ENCODE measurements around the gene CAPN8. TPM values are rescaled to one million over a fixed set of nuclear protein-coding genes. Genes with fewer than 3 reads are reported as not detected.
A peak's percentile ranks its signal among the peaks of the same experiment; 100 is the strongest.

The CAPN8 gene
- total RNA-seq, 1 donor from 2014 or later, result 0.62 TPM

DNA sequence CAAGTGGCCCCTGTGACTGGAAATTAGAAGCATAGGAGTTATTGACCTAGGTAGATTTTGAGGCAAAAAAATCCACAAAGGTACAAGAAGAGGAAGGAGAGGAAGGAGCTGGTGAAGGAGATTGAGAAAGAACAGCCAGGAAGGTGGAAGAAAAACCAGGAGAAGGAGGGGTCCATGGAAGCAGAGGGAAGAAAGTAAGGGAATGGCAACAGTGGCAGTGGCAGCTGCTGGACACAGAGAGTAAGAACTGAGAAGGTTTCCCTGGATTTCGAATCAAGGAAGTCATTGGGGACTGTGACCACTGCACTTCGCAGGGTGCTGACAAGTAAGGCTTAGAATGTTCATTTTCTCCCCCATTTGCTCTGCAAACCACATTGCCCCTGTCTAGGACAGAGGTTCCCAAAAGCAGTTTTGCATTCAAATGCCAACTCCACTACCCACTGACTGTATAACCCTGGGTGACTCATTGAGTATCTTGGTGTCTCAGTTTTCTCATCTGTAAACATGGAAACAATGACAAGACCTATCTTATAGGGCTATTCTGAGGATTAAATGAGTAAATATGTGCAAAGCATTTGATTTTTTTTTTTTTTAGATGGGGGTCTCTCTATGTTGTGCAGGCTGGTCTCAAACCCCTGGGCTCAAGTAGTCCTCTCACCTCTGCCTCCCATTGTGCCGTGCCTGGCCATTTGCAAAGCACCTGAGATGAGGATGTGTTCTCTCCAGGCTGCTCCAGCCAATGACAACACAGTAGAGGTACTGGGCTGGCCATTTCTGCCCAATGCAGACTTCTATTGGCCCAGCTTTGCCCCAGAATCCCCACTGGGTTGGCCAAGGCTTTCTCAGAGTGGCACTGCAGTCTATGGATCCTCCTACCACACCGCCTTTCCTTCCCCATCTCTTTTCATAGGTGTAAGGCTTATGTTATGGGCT is 37.5 kb upstream of the CAPN8 start:
- no peak for DNase-seq

DNA sequence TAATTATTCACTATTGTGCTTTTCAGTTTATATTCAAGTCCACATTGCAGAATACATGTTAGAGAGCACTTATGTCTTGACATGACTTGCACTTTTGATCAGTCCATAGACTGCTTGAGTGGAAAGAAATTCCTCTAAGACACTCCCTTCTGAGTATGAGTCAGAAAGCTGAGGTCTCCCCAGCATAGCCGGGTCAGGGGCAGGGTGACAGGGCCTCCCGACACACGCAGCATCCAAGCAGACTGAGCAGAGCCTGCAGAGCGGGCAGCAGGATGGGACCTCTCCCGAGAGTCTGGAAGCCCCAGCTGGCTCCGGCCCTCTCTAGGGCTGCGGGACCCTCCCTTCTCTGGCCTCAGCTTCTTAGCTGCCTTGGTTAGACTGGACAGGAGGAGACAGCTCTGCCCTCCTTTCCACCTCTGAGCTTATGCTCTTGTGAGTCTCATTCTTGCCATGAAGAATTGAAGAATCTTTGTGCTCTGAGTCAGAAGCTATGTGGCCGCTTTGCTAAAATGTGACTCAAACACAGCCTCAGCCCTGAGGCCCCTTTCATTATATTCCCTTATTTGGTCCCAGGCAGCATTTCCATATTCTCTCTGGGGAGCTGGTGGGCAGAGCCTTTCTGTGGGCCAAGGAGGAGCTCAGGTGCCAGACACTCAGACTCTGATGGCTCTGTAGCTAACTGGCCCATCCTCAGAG is 35.6 kb upstream of the CAPN8 start:
- peak; percentile 41 for DNase-seq

DNA sequence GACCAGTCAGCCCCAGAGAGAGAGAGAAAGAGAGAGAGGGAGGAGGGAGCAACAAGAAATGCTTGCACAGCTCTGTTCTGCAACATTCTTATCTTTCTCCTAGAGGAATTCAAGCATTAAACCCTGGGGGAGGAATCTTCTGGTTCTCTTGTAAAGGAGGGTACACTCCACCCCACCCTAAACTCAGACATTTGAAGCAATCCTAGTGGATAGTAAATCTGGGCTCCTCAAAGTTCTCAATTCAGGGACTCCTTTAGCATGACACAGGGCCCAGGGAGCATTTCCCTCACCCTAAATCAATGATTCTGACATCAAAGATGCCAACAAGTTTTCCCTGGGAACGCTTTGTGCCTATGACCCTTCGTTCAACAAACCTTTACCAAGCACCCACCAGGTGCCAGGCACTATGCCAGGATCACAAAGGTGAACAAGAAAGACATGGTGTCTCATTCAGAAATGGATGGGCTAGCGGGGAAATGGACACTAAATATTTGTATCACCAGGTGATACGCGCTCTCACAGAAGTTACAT is 35.0 kb upstream of the CAPN8 start:
- DNase-seq, result no peak

DNA sequence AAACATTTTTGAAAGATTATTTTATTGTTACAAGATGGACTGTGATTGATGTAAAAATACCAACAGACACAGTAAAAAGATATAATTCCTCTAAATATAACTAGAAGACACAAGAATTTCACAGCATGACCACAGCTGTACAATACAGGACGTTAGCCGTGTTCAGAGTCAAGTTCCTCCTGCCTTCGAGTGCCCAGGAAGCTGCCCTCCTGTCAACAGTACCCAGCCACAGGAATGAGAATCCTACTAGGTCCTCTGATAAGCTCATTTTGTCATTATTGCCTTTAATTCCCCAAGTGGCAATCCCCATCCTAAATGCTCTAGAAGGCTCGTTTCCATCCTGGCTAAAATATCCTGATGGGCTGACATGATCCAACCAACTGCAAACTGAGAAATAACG is 30.4 kb upstream of the CAPN8 start:
- DNase-seq, result no peak

DNA sequence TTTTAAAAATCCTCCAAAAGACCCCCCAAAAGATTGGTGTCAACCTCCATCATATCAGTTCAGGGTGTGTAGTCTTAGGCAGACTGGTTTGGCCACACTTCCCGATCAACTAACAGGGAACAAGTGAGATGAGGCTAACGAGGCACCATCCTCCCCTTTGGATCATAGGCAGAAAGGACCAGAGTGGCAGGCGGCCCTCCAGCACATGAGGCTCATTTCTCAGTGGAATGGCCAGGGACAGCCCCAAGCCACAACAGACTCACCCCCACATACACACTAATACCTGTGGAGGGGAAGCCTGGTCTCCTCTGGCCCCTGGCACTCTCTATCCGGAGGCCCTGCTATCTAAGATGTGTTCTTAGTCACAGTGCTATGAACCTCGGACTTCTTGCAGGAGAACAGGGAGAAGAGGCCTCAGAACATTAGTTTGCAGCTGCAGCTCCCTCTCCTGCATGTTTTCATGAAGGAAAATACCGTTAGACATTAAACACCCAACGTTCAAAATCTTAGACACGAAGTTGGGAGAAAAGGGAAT is 29.6 kb upstream of the CAPN8 start:
- DNase-seq, result no peak

DNA sequence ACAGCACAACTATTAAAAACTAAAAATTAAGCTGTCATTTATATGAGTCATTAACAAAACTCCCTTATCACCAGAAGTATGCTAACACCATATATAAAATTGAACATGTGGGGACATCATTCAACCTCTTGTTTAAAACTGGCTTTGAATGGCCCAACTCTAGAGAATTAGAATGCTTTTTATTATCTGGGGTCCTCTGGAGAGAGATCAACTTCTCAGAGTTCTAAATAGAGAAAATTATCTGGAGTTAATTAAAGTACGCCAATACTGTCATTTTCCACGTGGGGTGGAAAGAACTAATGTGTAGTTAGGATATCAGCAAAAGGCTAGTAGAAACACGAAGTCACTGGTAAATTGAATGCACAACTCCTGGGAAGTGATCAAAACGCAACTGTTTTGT is 25.6 kb upstream of the CAPN8 start:
- no peak for DNase-seq

DNA sequence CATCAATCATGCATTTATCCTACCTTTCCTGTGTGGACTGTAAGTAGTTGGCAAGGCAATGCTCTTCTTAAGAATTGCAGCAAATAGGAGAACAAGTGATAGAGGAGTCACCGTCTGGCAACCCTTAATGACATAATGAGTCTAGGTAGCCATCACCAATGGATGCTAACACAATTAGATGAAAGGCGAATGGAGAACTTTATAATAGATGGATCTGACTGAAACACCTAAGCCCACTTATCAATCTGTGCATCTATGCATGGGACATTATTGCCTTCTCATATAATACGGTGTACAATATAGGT is 18.9 kb upstream of the CAPN8 start:
- DNase-seq, result no peak

DNA sequence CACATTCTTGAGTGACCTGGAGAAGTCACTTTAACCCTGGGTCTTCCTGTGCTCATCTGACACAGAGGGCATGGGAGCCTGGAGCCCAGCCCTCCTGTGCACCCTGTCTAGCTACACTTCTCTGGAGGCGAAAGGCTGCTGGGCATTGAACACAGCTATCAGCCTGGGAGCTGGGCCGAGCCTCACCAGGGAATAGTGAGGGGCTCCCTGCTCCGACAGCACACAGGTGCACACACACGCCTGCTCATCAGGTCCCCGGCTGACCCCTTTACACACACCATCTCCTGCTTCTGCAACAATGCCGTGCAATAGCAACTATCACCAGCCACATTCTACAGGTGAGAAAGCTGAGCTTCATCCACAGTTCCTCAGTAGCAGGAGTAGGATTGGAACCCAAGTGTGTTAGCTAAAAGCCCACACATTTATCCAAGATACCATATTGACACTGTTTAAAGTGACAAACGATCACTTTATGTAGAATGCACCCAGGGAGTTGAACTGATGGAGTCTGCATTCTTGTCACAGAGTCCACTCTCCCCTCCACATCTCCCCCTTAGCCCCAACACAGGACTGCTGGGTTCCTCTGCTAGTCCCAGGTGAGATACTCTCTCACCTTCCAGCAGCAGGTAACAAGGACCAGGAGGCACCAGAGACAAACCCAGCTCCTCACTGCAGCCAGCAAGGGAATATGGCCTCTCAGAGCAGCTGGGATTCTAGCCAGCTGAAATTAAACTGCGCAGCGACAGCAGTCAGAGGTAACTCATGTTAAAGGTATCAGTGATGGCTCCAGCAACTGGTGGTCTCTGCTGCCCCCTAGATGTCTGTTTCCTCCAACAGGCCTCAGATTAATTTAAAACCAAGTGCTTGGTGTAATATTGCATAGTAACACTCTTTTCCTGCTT is 18.3 kb upstream of the CAPN8 start:
- peak; percentile 89 for DNase-seq

DNA sequence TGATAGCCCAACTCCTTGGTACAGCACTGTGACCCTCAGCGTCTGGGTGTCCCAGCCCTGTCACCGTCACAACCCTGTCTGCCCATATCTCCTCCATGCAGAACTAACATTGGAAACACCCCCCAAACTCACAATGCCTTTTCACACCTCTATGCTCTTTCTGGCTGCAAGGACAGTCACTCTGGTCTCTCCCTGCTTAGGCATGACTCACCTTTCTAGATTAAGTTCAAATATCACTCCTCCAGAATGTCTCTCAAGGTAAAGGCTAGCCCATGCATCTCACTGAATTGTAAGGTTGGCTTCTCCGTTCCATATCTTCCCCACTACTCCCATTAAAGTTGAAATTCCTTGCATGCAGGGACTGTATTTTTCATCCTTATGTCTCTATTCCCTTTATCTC is 17.0 kb upstream of the CAPN8 start:
- DNase-seq, result no peak

DNA sequence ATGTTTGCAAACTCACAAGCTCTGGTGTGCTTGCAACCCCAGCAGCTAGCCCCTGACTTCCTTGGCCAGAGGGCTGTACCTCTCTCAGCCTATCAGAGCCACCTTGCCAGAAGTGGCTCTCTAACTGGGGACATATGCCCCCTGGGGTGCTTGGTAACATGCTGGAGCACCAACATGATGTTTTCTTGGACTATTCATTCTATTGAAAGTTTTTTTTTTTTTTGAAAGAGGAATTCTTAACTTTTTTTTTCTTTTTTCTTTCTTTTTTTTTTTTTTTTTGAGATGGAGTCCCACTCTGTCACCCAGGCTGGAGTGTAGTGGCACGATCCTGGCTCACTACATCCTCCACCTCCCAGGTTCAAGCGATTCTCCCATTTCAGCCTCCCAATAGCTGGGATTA is 14.7 kb upstream of the CAPN8 start:
- no peak for DNase-seq

DNA sequence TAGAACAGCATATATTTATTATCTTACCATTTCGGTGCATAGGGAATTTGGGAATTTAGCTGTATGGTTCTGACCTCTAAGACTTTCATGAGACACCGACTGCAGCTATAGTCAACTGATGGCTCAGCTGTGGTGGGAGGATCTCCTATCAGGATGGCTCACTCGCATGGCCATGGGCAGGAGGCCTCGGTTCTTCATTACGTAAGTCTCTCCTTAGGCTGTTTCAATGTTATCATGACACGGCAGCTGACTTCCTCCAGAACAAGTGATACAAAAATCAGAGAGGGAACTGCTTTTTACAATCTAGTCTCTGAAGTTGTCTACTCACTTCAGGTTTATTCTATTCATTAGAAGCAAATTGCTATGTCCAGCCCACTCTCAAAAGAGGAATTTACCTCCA is 13.3 kb upstream of the CAPN8 start:
- no peak for DNase-seq

DNA sequence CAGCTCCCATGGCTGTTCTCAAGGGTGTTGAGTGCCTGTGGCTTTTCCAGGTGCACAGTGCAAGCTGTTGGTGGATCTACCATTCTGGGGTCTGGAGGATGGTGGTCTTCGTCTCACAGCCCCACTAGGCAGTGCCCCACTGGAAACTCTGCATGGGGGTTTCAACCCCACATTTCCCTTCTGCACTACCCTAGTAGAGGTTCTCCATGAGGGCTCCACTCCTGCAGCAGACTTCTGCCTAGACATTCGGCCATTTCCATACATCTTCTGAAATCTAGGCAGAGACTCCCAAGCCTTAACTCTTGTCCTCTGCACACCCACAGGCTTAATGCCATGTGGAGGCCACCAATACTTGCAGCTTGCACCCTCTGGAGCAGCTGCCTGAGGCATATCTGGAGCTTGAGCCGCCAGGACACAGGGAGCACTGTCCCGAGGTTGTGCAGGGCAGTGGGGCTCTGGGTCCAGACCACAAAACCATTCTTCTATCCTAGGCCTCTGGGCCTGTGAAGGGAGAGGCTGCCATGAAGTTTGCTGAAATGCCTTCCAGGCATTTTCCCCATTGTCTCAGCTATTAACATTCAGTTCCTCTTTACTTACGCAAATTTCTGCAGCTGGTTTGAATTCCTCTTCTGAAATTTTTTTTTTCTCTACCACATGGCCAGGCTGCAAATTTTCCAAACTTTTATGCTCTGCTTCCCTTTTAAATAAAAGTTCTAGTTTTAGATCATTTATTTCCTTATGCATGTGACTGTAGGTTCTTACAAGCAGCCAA is 8.8 kb upstream of the CAPN8 start:
- no peak for DNase-seq

DNA sequence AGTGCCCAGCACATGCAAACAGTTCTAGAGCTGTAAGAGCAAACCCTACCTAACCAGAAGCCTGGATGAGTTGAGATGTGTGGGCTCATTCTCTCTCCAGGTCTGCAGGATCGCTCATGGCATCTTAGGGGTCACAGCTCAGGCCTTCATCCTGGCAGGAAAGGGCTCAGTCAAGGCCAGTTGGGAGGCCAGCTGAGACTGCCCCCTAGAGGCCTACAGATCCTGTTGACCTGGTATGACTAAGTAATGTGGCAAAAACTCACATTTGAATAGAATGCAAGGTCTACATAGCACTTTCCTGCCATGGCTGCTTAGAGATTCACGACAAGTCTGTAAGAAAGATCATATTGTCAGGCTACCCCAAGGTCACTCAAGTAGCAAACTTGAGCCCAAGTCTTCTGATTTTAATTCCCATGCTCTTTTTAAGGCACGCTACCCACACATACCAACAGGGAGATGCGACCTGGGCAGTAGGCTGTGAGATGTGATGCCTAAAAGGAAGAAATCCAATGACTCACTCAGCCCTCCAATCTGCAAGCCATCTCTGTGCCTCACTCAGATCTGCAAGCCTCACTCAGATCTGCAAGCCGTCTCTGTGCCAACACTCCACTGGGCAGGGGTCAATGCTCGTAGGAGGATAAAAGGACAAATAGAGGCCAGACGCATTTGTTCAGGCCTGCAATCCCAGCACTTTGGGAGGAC is 5.1 kb upstream of the CAPN8 start:
- DNase-seq, result no peak

DNA sequence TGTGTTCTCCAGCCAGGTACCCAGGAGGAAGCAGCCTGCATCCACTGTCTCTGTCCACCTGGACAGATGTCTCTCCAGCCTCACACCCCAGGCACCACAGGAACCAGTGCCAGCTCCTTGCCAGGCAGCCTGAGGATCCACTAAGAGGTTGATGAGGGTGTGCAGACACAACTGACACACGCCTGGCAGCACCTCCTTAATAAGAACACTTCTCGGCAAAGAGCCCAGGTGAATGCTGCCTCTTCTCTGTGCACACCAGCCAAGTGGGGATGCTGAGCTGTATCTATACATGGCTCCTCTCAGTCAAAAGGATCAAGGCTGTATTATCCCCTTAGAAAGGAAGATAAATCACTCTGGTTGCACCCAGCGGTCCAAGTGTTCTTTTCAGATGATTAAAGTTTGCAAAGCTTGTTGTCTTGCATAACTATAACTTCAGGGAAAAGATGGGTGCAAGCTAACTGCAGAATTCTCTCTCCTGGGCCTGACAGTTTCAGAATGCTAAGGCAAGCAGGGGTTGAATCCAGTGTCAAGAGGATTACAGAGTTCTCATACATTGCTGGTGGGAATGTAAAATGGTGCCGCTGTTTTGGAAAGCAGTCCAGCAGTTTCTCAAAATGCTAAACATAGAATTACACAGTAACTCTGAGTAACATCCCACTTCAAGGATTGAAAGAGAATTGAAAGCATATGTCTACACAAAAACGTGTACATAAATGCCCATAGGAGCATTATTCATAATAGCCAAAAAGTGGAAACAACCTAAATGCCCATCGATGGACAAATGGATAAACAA is 3.7 kb upstream of the CAPN8 start:
- DNase-seq, result no peak

DNA sequence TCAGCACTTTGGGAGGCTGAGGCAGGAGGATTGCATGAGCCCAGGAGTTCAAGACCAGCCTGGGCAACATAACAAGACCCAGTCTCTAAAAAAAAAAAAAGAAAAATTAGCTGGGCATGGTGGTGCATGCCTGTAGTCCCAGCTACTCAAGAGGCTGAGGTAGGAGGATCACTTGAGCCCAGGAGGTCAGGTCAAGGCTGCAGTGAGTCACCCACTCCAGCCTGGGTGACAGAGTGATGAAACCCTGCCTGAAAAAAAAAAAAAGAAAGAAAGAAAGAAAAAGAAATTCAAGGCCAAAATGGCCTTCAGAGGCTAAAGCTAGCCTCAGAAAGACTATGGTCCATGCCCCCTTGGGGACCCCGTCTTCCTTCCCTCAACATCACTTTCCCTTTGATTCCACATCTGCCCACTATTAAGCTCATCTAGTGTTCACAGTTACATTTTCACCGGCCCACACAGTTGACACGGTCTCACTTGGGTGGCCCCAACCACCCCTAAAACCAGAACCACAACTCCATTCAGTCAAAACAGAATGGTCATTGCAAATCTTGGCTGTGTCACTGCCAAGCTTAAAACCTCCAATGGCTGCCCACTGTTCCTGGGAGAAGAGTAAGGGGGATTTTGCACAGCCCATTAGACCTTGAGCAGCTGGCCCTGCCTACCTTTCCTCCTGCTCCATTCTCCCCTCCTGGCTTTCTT is 2.1 kb upstream of the CAPN8 start:
- no peak for DNase-seq

DNA sequence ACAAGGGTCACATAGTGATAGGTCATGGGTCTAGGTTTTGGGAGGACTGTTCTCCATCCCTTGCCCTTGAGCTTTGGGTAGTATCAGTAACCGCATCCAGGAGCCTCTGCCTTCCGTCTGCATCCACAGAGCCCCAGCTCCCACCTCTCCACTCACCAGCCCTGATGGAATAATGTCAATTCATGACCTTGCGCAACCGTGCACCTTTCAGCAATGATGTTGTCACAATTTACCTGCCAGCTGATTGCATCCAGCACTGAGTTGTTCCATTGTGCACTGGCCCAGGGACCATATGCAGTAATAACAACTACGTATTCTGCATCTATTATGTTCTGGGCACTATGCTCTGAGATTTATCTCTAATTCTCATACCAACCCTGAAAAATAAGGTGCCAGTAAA is 1.4 kb downstream of the CAPN8 start:
- no peak for DNase-seq

DNA sequence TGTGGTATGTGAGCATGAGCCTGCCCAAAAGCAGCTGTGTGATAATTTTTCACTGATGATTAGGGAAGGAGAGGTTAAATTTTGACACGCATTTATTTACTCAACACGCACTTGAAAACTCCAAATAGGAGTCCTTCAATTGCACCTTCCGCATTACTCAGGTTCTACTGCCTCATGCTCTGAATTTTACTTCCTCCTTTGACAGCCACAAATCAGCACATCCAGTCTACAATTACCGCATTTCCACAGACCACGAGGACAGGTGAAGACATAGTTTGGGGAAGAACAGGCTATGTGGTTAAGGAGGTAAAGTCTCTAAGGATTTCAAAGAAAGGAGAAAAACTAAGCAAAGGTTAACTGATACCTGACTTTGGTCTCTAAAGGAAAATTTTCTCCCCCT is 2.6 kb downstream of the CAPN8 start:
- DNase-seq, result no peak

DNA sequence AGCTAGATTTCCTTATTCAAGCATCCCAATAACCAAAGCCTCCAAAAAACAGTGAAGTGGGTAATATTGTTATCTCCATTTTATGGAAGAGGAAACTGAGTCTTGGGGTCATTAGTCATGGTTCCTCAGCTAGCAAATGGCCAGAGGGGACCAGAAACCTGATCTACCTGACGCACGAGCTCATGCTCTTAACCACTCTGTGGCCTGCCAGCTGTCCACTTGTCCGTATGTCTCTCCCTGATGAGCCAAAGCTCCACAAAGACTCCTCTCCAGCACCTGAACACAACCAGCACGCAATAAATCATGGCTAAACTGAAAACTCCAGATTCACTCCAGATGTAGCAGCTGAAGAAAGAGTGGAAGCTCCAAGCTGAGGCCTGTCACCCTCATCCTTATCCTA is 5.8 kb downstream of the CAPN8 start:
- DNase-seq, result no peak

DNA sequence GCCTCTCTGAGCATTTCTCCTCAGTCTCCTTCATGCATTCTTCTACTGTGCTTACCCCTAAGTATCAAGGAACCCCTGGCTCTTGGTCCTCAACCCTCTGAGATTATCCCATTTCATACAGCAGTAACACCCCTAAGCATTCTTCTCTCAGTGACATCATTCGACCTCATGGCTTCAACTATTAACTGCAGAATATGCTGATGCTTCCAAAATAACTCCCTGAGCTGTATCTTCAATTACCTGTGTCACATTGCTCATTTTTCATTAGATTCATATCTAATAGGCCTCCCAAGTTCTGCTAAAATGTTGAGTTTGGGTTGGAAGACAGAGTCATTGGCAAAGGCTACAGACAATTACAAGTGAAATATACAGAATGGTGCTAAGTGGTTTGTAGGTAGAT is 7.5 kb downstream of the CAPN8 start:
- no peak for DNase-seq

All from tongue (tissue), 2 donors.